H1 (cell line): ENCODE results near the gene MYL3.

Experiments
- CREB1 ChIP-seq: IDR thresholded peaks from 2 replicates; pipeline ENCODE4 v1.6.1; 2012; ENCODE audit warnings: inconsistent platforms
- CTCF ChIP-seq, 3 experiments: IDR thresholded peaks; 1 replicate in 2 of 3; 2 replicates in 1 of 3; pipeline versions ENCODE4 v1.5.1 to v1.6.1; 2011; ENCODE audit warnings: low read length in 3 of 3, mild to moderate bottlenecking in 3 of 3, inconsistent platforms in 2 of 3, low read depth in 1 of 3, moderate library complexity in 1 of 3; ENCODE audit not compliant: insufficient read depth in 1 of 3; ENCODE audit errors: control extremely low read depth in 1 of 3
- EP300 ChIP-seq, 2 experiments: IDR thresholded peaks; 1 replicate in 1 of 2; 2 replicates in 1 of 2; pipeline ENCODE4 v1.6.1; 2011 to 2012; ENCODE audit warnings: low read depth in 2 of 2, low read length in 2 of 2, mild to moderate bottlenecking in 2 of 2, borderline replicate concordance in 1 of 2, inconsistent platforms in 1 of 2, moderate library complexity in 1 of 2
- EZH2 ChIP-seq: fragments of 200-600 bp; sonication (generic); IDR thresholded peaks from 2 replicates; pipeline ENCODE4 v1.7.1; 2012; ENCODE audit warnings: low read depth, mild to moderate bottlenecking, moderate library complexity, low read length, inconsistent platforms; ENCODE audit not compliant: severe bottlenecking
- KDM5A ChIP-seq: fragments of 200-600 bp; IDR thresholded peaks from 2 replicates; pipeline ENCODE4 v1.7.1; 2012; ENCODE audit warnings: mild to moderate bottlenecking, low read length, inconsistent platforms, mixed read lengths
- POLR2A ChIP-seq, 2 experiments: IDR thresholded peaks; 1 replicate in 1 of 2; 2 replicates in 1 of 2; pipeline ENCODE4 v1.6.1; 2011; ENCODE audit warnings: low read depth in 2 of 2, low read length in 2 of 2, mild to moderate bottlenecking in 2 of 2; ENCODE audit errors: control extremely low read depth in 1 of 2
- POLR2AphosphoS5 ChIP-seq: IDR thresholded peaks from 2 replicates; pipeline ENCODE4 v1.6.1; 2011; ENCODE audit warnings: low read depth, low read length
- RAD21 ChIP-seq, 2 experiments: IDR thresholded peaks in 1 of 2; conservative IDR thresholded peaks in 1 of 2; 2 replicates each; pipeline ENCODE4 v1.6.1; 2011; ENCODE audit warnings: low read depth in 2 of 2, low read length in 2 of 2, improper control_type of control experiment in 1 of 2, inconsistent platforms in 1 of 2, mild to moderate bottlenecking in 1 of 2, moderate library complexity in 1 of 2
- SIN3A ChIP-seq, 2 experiments: IDR thresholded peaks in 1 of 2; conservative IDR thresholded peaks in 1 of 2; 2 replicates each; pipeline ENCODE4 v1.6.1; 2011 to 2012; ENCODE audit warnings: low read length in 2 of 2, improper control_type of control experiment in 1 of 2, low read depth in 1 of 2, mild to moderate bottlenecking in 1 of 2
- SP2 ChIP-seq: IDR thresholded peaks from 2 replicates; pipeline ENCODE4 v1.6.1; 2012; ENCODE audit warnings: mild to moderate bottlenecking, low read length, inconsistent platforms
- SP4 ChIP-seq: IDR thresholded peaks from 2 replicates; pipeline ENCODE4 v1.6.1; 2012; ENCODE audit warnings: low read length, inconsistent platforms
- TAF1 ChIP-seq: IDR thresholded peaks from 2 replicates; pipeline ENCODE4 v1.6.1; 2011; ENCODE audit warnings: mild to moderate bottlenecking, low read depth, low read length
- USF2 ChIP-seq: IDR thresholded peaks from 2 replicates; pipeline ENCODE4 v1.6.1; 2011; ENCODE audit warnings: low read length, improper control_type of control experiment
- ZNF274 ChIP-seq: IDR thresholded peaks from 2 replicates; pipeline ENCODE4 v1.7.0; 2012; ENCODE audit warnings: low read length, borderline replicate concordance; ENCODE audit errors: extremely low read depth

GRCh38 chr3:46852334-46852720, 10.9 kb downstream of the MYL3 start:
- no peak for TF ChIP-seq POLR2AphosphoS5
- no peak for TF ChIP-seq EP300 (IDR thresholded peaks at IDR 0.05; ENCODE audit: borderline replicate concordance in 1 of 2, low read depth in 2 of 2, low read length in 2 of 2)
- TF ChIP-seq TAF1 = no peak
- no peak for TF ChIP-seq ZNF274
- no peak for TF ChIP-seq EZH2
- TF ChIP-seq CTCF (IDR thresholded peaks at IDR 0.05; ENCODE audit: control extremely low read depth in 1 of 3, insufficient read depth in 1 of 3, low read depth in 1 of 3, low read length in 3 of 3) = no peak
- no peak for TF ChIP-seq POLR2A (IDR thresholded peaks at IDR 0.05; ENCODE audit: control extremely low read depth in 1 of 2, low read depth in 2 of 2, low read length in 2 of 2)
- TF ChIP-seq KDM5A = no peak
- TF ChIP-seq CREB1 = no peak
- TF ChIP-seq SP2 = no peak
- no peak for TF ChIP-seq RAD21 (IDR thresholded peaks at IDR 0.05 in 1 of 2, conservative IDR thresholded peaks at IDR 0.05 in 1 of 2; ENCODE audit: low read depth in 2 of 2, low read length in 2 of 2)
- TF ChIP-seq SIN3A (conservative IDR thresholded peaks at IDR 0.05 in 1 of 2, IDR thresholded peaks at IDR 0.05 in 1 of 2; ENCODE audit: low read depth in 1 of 2, low read length in 2 of 2) = no peak
- TF ChIP-seq USF2 = no peak
- TF ChIP-seq SP4 = no peak
